ENCODE results near the gene NOTCH2. TPM values are rescaled to one million over a fixed set of nuclear protein-coding genes. Genes with fewer than 3 reads are reported as not detected.

The NOTCH2 gene
- total and polyA plus RNA-seq, 2 experiments from 2014 or later: 42.2 to 85.8 TPM

GRCh38 chr1:119878171-119878570 lies 191.3 kb downstream of the NOTCH2 start:
- Histone ChIP-seq H3K36me3 (replicated peaks; ENCODE audit: insufficient read depth, low read depth) (no peaks in the 10 kb centered on the region), H3K4me3 (no peak overlapping the region), H3K27ac (no peak overlapping the region), H3K27me3 (no peaks in the 10 kb centered on the region), H3K9me3 (ENCODE audit: low read depth) (no peaks in the 10 kb centered on the region), H3K79me2 (no peaks in the 10 kb centered on the region), H2AFZ (no peak overlapping the region), H3K4me2 (no peak overlapping the region), H3K4me1 (ENCODE audit: insufficient read depth) (no peaks in the 10 kb centered on the region), H4K20me1 (ENCODE audit: insufficient read depth, poor library complexity, severe bottlenecking) (no peaks in the 10 kb centered on the region), H3K9me2 (replicated peaks; ENCODE audit: insufficient read depth) (no peaks in the 10 kb centered on the region)
- TF ChIP-seq, protein P1, sequence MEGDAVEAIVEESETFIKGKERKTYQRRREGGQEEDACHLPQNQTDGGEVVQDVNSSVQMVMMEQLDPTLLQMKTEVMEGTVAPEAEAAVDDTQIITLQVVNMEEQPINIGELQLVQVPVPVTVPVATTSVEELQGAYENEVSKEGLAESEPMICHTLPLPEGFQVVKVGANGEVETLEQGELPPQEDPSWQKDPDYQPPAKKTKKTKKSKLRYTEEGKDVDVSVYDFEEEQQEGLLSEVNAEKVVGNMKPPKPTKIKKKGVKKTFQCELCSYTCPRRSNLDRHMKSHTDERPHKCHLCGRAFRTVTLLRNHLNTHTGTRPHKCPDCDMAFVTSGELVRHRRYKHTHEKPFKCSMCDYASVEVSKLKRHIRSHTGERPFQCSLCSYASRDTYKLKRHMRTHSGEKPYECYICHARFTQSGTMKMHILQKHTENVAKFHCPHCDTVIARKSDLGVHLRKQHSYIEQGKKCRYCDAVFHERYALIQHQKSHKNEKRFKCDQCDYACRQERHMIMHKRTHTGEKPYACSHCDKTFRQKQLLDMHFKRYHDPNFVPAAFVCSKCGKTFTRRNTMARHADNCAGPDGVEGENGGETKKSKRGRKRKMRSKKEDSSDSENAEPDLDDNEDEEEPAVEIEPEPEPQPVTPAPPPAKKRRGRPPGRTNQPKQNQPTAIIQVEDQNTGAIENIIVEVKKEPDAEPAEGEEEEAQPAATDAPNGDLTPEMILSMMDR (IDR thresholded peaks at IDR 0.05; ENCODE audit: poor library complexity): no peak
- TF ChIP-seq EZH2 (IDR thresholded peaks at IDR 0.05; ENCODE audit: borderline replicate concordance) (no peak), EZH2phosphoT487 (IDR thresholded peaks at IDR 0.05; ENCODE audit: low read depth, severe bottlenecking, unreplicated experiment) (no peak)
- no peak for DNase-seq (ENCODE audit: low spot score)

- H3K4me3 ChIP-seq: no peak overlapping the region
- DNase-seq (ENCODE audit: low spot score): no peak
- no peak overlapping the region for H2AFZ ChIP-seq
- WGBS (ENCODE audit: low lambda C conversion rate, missing lambda C conversion rate): 86% methylated on average over 2 of the region's 2 CpGs
- no peaks in the 10 kb centered on the region for H3K79me2 ChIP-seq
- no peaks in the 10 kb centered on the region for H3K9me2 ChIP-seq (replicated peaks; ENCODE audit: insufficient read depth)
- H3K9me3 ChIP-seq (ENCODE audit: low read depth): no peaks in the 10 kb centered on the region
- no peak for TF ChIP-seq EZH2phosphoT487 (IDR thresholded peaks at IDR 0.05; ENCODE audit: low read depth, severe bottlenecking, unreplicated experiment)
- no peak for TF ChIP-seq EZH2 (IDR thresholded peaks at IDR 0.05; ENCODE audit: borderline replicate concordance)
- TF ChIP-seq, protein P1 (IDR thresholded peaks at IDR 0.05; ENCODE audit: poor library complexity): no peak
- no peak overlapping the region for H3K4me2 ChIP-seq
- no peaks in the 10 kb centered on the region for H3K27me3 ChIP-seq
- H3K36me3 ChIP-seq (replicated peaks; ENCODE audit: insufficient read depth, low read depth): no peaks in the 10 kb centered on the region
- H3K27ac ChIP-seq: no peak overlapping the region
- no peaks in the 10 kb centered on the region for H4K20me1 ChIP-seq (ENCODE audit: insufficient read depth, poor library complexity, severe bottlenecking)
- H3K4me1 ChIP-seq (ENCODE audit: insufficient read depth): no peaks in the 10 kb centered on the region
These were observed 195.3 kb downstream of the NOTCH2 start for GRCh38 chr1:119874186-119874585.

- Histone ChIP-seq H4K20me1 (ENCODE audit: insufficient read depth, poor library complexity, severe bottlenecking) (no peaks in the 10 kb centered on the region), H3K9me2 (replicated peaks; ENCODE audit: insufficient read depth) (no peaks in the 10 kb centered on the region), H3K27ac (no peak overlapping the region), H3K9me3 (ENCODE audit: low read depth) (no peaks in the 10 kb centered on the region), H3K27me3 (no peaks in the 10 kb centered on the region), H3K79me2 (no peaks in the 10 kb centered on the region), H3K4me3 (no peak overlapping the region), H2AFZ (no peak overlapping the region), H3K4me2 (no peak overlapping the region), H3K4me1 (ENCODE audit: insufficient read depth) (no peaks in the 10 kb centered on the region), H3K36me3 (replicated peaks; ENCODE audit: insufficient read depth, low read depth) (no peaks in the 10 kb centered on the region)
- DNase-seq (ENCODE audit: low spot score): no peak
- TF ChIP-seq, protein P1 (IDR thresholded peaks at IDR 0.05; ENCODE audit: poor library complexity): no peak
- TF ChIP-seq EZH2 (IDR thresholded peaks at IDR 0.05; ENCODE audit: borderline replicate concordance): no peak
- no peak for TF ChIP-seq EZH2phosphoT487 (IDR thresholded peaks at IDR 0.05; ENCODE audit: low read depth, severe bottlenecking, unreplicated experiment)
- 85% methylated on average over 4 of the region's 4 CpGs for WGBS (ENCODE audit: low lambda C conversion rate, missing lambda C conversion rate)
These were observed 196.1 kb downstream of the NOTCH2 start for GRCh38 chr1:119873135-119874015.

All from hepatocyte (in vitro differentiated cells).